Measurements from ENCODE around the gene USP50.
"Not testable (repeated sequence)": the region's sequence is repeated elsewhere in the genome, so short reads cannot be mapped to it uniquely, and the experiment has no call there.

USP50 gene

GRCh38 chr15:50503144-50503543, 43.3 kb downstream of the USP50 start:
- no peak for DNase-seq (ENCODE audit: low read depth in 2 of 2)

GRCh38 chr15:50501815-50502214, 44.7 kb downstream of the USP50 start:
- DNase-seq (ENCODE audit: low read depth in 2 of 2): no peak

GRCh38 chr15:50500352-50500751, 46.1 kb downstream of the USP50 start:
- DNase-seq (ENCODE audit: low read depth in 2 of 2): no peak

GRCh38 chr15:50496692-50497091, 49.8 kb downstream of the USP50 start:
- no peak for DNase-seq (ENCODE audit: low read depth in 2 of 2)

GRCh38 chr15:50494547-50494946, 51.9 kb downstream of the USP50 start:
- DNase-seq (ENCODE audit: low read depth in 2 of 2): not testable (repeated sequence)

- no peak for DNase-seq (ENCODE audit: low read depth in 2 of 2)
Observed at GRCh38 chr15:50493625-50494024, 52.8 kb downstream of the USP50 start.

GRCh38 chr15:50487287-50487686, 59.2 kb downstream of the USP50 start:
- DNase-seq (ENCODE audit: low read depth in 2 of 2): no peak

GRCh38 chr15:50485389-50485788, 61.1 kb downstream of the USP50 start:
- no peak for DNase-seq (ENCODE audit: low read depth in 2 of 2)

- DNase-seq (ENCODE audit: low read depth in 2 of 2): no peak
Observed at GRCh38 chr15:50484781-50485180, 61.7 kb downstream of the USP50 start.

GRCh38 chr15:50476143-50476542, 70.3 kb downstream of the USP50 start:
- DNase-seq (ENCODE audit: low read depth in 2 of 2): no peak

- no peak for DNase-seq (ENCODE audit: low read depth in 2 of 2)
Observed at GRCh38 chr15:50471072-50471471, 75.4 kb downstream of the USP50 start.

GRCh38 chr15:50463423-50464358, 82.8 kb downstream of the USP50 start:
- DNase-seq (ENCODE audit: low read depth in 2 of 2): no peak

GRCh38 chr15:50458348-50459112, 87.9 kb downstream of the USP50 start:
- DNase-seq (ENCODE audit: low read depth in 2 of 2): no peak

GRCh38 chr15:50452927-50453326, 93.5 kb downstream of the USP50 start:
- DNase-seq (ENCODE audit: low read depth in 2 of 2): no peak

Data from stimulated activated CD4-positive, alpha-beta T cell treated with anti-CD3 and anti-CD28 coated beads, Interleukin-1b, Interleukin-23, amount 100 ng/mL, for 1 hour (primary cell).